SIG-M5 treated with dmso at 0.1 percent for 504 hours (cell line): Measurements from ENCODE around the gene DNLZ.

ENCODE experiments used
- DNase-seq: peaks from one replicate; lab custom pipeline; 2025; ENCODE audit not compliant: unreplicated experiment; lab: John Stamatoyannopoulos, UW

The DNLZ gene

DNA sequence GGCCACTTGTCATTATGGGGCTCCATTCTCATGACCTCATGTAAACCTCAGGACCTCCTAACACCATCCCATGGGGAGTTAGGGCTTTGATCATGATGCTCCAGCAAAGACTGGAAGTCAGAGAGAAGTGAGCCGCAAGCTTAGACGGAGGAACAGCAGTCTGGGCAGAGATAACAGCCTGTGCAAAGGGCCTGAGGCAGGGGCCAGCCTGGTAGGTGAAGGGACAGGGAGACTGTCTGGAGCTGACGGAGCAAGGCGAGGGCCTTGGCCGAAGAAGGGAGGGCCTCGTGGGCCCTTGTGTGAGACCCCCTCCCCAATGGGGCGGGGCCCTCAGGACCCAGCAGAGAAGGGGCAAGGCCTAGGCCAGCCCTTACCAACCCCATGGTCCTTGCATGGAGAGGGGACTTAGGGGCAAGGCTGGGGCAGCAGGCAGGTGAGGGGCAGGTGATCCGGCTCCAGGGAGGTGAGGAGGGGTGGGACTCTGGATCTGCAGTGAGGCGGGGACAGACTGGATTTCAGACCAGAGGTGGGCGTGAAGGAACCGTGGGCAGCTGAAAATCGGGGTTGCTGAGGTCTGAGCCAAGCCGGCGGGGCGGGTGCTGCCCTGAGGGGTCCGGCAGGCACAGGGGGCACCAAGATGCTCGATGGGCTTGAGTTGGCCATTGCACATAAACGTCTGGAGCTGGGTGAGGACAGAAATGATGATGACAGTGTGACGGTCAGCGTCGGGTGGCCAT, 18.8 kb downstream of the DNLZ start:
- no peak for DNase-seq

DNA sequence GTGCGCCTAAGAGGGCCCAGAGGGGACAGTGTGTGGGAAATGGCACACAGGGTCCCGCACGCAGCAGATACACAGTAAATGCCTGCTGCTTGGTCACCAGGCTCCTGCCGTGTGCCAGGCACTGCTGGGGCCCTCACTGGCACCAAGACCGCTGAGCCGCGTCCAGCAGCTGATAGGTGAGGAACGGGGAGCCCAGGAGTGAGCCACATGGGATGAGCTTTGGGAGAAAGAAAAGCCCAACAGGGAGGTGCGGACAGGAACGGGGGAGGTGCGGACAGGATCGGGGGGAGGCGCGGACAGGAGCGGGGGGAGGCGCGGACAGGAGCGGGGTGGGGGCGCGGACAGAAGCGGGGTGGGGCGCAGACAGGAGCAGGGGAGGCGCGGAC, 19.7 kb downstream of the DNLZ start:
- no peak for DNase-seq

DNA sequence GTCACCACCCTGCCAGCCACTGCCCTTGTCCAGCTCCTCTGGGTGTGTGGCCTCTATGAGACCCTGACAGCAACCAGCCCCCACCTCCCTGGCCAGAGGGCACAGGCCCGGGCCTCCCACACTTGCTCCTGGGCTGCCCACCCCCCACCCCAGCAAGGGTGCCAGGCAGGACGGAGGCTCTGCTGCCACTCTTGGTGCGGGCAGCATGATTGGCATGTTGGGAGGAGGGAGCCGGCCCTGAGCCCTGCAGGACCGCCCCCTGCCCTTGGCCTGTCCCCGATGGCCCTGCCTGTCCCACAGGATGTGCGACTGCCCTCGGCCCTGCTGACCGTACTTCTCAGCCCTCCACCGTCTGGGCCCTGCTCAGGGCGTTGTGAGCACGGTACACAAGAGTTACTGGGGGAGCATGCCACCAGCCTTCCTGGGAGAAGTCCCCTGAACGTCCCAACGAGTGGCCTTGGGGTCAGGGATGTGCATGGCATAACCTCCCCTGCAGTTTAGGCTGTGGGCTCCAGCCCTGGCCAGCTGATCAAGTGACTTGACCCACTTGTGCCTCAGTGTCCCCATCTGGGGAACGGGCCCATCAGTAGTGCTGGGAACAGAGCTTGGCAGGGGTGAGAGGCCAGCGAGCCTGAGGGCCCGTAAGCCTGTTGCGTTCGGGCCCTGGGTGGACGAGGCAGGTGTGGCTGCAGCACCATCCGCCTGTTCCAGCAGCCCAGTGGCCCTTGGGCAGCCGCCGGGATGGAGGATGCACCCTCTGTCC, 20.2 kb downstream of the DNLZ start:
- DNase-seq, result no peak

DNA sequence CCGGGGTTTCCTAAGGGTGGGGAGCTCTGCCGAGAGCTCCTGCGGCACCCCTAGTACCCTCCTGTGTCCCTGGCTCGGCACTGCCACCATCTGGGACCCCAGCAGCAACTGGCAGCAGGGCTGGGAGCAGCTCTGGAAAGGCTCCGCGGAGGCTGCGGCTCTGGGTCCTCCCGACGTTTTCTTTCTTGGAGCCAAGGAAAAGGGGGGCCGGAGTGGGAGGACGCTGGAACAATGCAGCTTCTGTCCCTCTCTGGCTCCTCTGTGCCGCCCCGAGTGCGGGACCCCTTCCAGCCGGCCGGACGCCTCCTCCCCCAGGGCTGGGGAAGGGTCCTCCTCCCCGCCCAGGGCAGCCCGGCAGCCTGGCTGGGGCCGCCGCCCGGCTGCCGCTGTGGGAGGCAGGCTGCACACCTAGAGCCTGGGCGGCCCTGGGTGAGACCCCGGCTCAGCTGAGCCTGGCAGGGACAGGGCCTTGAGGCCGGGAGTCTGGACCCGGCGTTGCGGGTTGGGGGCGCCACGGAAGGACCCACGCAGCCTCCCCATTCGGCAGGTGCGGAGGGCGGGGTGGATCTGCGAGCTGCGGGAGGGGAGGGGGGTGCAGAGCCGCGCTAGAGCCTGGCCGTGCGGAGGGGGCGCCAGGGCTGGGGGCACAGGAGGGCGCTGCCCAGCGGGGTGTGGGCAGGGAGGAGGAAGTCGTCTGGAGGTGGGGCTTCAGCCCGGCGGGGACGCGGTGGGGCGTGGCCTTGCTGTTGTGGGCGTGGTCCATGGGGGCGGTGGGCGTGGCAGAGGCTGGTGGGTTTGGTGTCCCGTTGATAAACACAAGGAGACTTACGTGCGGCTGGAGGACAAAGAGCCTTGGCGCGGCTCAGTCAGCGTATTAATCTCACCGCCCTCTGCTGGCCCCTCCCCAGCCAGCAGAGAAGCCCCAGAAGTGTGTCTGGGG, 21.1 kb downstream of the DNLZ start:
- DNase-seq, result peak; percentile 55

DNA sequence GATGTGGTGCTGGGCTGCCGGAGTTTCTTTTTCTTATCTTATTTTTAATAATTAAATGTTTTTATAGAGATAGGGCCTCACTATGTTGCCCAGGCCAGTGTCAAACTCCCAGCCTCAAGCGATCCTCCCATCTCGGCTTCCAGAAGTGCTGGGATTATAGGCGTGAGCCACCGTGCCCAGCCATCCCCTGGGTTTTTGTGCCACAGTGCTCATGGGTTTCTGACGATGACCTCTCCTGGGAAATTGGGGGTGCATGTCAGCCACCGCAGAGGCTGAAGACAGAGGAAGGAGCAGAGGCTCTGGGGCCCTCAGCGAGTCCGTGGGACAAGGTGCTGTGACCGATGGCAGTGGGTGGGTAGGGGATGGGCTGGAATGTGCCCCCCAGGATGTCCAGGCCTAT, 21.8 kb downstream of the DNLZ start:
- DNase-seq, result no peak

DNA sequence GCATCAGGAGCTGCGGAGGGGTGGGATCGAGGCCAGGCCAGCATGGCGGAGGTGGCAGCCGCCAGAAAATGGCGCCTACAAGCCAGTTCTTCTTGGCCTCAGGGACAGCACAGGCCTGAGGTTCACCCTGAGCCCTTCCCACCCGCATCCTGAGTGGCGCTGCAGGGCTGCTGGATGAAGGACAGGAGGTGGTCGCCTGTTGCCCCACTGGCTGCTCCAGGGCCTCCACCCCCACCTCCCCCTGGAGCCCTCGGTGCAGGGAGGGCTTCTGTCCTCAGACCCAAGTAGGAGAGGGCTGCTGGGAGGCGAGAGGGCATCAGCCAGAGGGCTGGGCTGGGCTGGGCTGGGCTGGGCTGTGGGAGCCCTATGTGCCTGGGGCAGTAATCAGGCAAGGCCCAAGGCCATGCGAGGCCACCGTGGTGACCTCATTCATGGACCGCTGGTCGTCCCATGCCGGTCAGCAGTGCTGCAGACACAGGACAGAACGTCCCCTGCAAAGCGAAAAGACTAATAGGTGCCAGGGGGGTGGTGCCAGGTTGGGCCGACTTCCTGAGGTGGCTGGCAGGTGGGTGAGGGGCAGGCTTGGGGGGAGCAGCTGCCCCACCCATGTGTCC, 22.4 kb downstream of the DNLZ start:
- DNase-seq, result no peak

DNA sequence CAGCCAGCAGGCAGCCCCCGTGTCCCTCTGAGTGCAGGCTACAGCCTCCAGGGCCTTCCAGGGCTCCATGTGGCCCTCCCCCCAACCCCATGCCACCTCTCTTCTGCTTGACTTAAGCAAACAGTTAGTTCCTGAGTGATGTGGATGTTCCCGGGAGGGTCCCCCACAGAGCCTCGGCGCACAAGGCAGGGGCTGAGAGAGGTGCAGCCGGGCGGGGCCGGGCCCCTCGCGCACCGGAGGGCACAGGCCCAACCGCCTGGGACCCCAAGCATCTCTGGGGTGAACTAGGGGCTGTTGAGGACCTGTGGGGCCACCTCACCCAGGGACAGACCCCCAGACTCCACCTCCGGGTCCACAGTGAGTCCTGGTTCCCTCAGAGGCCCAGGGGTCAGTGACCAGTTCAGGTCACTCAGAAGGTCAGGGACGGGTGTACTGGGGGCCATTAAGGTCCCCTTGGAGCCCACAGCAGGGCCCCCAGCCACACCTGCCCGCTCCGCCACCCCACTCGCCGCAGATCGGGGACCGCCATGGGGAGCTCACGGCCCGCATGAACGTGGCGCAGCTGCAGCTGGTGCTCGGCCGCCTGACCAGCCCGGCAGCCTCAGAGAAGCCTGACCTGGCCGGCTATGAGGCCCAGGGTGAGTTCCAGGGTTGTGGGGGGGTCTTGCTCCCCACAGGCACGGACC, 23.0 kb downstream of the DNLZ start:
- no peak for DNase-seq

DNA sequence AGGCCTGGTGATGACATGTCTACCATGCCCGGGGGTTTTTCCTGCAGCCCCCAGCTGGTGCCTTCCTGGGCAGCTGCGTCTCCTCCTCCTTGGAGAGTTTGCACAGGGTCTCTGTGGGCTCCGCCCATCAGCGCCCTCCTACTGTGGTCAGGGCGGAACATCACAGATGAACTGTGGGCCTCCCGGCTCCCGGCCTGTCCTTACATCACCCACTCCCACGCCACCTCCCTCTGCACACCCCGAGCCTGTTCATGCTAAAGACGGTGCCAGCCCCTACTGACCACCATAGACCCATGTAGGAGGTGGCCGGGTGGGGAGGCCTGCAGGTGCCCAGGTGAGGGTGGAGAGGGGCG, 23.6 kb downstream of the DNLZ start:
- DNase-seq, result no peak

DNA sequence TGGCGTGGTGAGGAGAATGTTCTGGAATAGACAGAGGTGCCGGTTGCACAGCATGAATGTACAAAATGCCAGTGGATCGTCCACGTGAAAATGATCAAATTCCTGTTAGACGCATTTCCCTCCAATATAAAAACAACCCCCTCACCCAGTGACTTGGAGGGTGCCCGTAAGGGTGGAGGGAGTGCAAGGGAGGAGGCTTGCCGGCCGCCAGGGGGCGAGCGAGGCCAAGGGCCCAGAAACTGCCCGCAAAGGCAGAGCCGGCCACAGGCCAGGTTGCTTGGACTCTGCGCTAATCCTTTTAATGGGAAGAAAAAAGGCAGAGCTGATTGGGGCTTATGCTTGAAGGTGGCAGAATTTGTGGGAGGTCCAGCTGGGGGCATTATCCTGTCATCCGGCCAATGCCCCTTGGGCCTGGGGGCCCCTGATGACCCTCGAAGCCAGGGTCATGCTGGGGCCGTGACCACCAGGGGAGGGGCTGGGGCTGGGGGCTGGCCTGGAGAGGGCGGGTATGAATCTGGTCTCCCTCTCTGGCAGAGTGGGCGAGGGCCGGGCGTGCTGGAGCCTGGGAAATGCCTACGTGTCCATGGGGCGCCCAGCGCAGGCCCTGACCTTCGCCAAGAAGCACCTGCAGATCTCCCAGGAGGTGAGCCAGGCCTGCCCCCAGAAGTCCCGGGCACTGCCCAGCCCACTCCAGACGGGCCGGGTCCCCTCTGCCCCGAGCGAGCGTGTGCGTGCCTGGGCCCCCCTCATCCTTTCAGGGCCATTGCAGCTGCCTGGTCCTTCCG, 24.2 kb downstream of the DNLZ start:
- peak; percentile 33 for DNase-seq

DNA sequence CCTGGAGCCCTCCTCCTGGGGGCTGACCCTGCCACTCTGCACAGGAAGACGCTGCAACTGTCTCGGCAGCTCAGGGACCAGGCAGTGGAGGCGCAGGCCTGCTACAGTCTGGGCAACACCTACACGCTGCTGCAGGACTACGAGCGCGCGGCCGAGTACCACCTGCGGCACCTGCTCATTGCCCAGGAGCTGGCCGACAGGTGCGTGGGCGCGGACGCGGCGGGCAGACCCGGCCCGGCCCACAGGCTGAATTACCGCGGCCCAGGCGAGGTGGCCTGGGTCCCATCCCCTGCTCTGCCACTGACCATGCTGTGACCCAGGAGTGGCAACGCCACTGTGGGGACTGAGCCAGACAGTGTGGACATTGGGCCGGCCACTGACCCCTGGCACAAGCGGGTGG, 25.0 kb downstream of the DNLZ start:
- DNase-seq, result no peak

DNA sequence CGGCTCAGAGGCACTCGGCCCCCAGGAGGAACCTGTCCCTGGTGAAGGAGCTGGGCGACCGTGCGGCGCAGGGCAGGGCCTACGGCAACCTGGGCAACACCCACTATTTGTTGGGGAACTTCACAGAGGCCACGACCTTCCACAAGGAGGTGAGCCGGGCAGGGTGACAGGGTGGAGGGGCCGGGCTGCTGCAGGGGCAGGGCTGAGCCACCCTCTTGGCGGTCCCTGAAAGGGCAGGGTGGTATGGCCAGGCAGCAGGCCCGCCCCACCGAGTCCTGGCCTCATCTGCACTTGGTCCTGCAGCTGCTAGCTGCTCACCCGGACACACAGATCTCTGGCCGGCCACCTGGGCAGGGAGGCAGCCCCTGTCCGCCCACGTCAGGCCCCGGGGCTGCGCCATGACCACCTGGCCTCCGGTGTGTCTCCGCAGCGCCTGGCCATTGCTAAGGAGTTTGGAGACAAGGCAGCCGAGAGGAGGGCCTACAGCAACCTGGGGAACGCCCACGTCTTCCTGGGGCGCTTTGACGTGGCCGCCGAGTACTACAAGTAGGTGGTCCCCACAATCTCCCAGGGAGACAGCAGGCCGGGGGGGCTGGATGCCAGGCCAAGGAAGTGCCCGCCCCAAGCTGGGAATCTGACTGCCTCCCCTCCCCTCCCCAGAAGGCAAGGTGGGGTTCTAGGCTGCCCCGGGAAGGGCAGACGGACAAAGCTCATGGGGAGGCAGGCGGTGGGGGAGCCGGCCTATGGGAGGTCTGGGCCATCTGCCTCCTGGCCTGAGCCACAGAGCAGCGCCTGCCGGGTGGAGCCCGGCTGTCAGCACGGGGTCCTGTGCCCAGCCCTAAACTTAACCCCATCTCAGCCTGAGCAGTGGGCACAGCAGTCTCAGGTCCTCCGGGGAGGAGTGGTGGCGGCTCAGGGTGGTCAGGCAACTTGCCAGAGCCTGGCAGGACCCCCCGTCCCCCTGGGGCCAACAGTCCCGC, 25.8 kb downstream of the DNLZ start:
- DNase-seq, result no peak

DNA sequence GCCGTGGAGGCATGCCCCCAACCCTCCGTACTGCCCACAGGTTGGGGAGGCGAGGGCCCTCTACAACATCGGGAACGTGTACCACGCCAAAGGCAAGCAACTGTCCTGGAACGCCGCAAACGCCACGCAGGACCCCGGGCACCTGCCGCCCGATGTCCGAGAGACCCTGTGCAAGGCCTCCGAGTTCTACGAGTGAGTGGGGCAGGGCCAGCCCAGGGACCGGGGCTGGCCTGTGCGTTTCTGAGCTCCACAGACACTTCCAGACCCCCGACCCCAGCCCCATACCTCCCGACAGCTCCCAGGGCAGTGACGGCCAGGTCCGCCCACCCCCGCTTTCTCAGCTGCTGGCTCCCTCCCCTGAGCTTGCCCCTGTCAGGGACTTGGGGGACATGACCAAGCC, 26.7 kb downstream of the DNLZ start:
- no peak for DNase-seq

DNA sequence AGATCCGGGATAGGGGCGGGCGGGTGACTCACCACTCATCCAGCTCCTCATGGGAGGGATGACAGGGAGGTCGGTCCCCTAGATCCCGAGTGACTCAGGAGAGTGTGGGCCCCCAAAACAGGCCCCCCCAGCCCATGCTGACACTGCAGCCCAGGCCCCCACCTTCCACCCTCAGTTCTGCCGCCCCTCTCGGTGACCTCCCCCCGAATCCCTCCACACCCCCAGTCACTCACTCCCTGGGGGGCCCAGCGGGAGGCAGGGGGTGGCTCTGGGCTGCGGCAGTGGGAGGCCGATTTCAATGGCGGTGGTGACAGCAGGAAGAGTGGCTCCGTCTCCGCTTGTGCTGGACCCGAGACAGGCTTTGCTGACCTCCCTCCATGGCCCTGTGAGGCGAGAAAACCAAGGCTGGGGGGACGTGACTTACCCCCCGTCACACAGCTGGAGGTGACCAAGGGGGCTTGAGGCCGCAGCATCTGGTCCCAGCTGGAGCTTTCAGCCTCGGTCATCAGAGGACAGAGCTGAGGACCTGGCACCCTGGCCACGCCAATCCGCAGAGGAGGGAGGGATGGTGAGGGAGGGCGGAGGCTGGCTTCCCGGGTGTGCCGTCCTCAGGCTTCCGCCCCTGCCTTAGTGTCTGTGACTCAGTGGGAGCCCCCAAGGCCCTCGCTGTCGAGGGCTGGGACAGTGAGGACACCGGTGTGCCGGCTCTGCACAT, 27.2 kb downstream of the DNLZ start:
- no peak for DNase-seq

DNA sequence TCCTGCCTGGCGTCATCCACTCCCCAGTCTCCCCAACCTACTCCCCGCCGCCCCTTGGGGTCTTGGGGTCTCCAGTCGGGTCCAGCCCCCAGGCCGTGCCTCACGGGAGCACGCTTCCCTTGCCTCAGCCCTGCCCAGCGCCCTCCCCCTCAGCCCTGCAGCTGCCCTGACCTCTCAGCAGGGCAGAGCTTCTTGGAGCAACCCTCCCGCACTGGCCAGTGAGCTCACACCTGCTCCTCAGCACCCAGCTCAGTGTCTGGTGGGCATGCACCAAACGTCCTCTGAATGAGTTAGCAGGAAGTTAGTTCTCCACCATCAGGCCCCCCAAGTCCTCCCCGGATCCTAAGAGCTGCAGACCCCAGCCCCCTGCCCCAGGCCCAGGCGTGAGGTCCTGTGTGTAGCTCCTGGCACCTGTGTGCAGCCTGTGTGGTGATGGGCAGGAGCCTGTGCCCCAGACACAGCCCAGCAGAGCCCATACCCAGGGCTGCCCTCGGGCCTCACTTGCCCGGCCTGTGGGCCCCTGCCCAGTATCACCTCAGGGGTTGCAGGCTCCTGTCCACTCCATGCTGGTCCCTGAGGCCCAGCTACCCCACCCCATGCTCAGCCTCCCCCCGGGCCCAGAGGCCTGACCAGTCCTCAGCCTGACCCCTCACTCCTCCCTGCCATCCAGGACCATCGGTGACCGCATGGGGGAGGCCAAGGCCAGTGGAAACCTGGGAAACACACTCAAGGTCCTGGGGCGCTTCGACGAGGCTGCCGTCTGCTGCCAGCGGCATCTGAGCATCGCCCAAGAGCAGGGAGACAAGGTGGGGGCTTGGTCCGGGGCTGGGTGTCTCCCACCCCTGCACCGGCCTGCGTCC, 28.0 kb downstream of the DNLZ start:
- no peak for DNase-seq

DNA sequence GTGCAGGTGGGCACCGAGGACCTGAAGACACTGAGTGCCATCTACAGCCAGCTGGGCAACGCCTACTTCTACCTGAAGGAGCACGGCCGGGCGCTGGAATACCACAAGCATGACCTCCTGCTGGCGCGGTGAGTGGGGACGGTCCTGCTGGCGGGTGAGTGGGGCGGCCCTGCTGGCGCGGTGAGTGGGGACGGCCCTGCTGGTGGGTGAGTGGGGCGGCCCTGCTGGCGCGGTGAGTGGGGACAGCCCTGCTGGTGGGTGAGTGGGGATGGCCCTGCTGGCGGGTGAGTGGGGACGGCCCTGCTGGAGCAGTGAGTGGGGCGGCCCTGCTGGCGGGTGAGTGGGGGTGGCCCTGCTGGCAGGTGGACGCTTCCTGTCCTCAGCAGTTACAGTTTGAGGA, 29.0 kb downstream of the DNLZ start:
- no peak for DNase-seq

DNA sequence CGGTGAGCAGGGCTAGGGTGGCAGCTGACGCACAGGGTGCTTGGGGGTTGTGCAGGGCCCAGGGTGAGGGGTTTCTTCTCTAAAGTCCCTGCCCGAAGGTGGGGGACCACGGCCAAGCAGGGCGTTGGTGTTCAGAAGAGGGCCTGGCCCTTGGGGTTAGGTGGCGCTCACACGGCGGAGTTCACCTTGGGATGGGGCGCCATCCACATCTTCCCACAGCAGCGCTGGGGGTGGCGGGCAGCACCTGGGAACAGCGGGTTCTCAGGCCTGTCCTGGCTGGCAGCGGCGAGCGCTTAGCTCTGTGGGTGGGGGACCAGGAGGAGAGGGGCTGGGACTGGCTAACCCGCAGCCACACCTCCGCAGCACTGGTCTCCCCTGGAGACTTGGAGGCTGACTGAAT, 30.1 kb downstream of the DNLZ start:
- DNase-seq, result no peak

DNA sequence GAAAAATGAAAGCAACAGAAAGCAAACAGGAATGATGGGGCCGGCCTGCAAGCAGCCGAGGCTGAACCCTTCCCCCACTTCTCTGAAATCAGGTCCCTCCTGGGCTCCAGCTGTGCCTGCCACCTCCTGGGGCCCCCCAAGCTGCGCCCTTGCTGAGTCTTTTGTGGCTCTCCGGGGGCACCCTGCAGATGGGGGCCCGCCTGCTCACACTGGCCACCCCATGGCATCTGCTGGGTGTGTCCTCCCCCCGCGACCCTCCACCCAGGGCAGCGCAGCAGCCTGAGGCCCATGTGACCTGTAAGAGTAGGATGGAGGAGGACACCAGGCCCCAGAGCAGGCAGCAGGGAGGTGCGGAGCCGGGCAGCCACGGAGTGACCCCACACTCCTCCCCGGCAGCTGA, 30.5 kb downstream of the DNLZ start:
- DNase-seq, result no peak
